Inflammatory macrophage (primary cell): ENCODE results near the gene TPD52L2.

Experiments used
- DNase-seq, 2 donors: peaks; one replicate each; pipeline ENCODE4 v3.0.0-alpha.2; 2020 to 2022

The TPD52L2 gene

DNA sequence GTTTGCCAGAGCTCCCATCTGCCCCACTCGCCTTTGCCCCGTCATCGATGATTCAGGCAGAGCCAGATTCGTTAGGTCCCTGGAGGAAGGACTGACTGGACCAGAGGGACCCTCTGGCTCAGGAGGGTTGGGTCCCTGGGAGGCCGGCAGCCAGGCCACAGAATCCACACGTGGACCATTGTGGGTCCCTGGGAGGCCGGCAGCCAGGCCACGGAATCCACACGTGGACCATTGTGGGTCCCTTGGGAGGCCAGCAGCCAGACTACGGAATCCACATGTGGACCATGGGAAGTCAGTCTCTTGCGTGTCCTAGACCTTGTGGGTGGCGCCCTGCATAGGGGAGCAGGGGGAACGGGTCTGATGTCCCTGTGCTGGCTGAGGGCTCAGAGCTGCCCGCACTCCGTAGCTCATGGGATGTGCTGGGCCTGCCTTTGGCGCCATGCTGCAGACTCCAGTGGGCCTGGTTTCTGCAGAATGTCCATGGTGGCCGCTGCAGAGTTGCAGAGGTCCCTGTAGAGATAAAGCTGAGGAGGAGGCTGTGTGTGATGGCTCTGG lies 67.6 kb downstream of the TPD52L2 start:
- DNase-seq: no peak

DNA sequence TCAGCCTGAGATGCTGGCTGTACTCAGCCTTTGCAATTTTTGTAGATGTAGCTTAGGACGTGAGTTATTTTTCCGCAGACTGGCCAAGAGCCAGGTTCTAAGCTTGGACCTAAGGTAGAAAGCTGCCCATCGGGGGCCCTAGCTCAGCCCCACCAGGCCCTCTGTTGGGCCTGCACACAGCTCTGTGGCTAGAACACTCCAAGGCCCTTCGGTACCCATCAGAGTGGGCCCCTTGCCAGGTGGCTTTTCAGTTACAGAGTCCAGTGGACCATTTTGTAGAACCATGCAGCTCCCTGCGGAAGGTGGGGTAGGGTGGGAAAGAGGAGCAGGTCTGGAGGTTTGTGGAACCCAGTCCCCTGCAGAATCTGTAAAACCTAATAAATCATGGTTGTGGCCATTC lies 68.6 kb downstream of the TPD52L2 start:
- no peak for DNase-seq

DNA sequence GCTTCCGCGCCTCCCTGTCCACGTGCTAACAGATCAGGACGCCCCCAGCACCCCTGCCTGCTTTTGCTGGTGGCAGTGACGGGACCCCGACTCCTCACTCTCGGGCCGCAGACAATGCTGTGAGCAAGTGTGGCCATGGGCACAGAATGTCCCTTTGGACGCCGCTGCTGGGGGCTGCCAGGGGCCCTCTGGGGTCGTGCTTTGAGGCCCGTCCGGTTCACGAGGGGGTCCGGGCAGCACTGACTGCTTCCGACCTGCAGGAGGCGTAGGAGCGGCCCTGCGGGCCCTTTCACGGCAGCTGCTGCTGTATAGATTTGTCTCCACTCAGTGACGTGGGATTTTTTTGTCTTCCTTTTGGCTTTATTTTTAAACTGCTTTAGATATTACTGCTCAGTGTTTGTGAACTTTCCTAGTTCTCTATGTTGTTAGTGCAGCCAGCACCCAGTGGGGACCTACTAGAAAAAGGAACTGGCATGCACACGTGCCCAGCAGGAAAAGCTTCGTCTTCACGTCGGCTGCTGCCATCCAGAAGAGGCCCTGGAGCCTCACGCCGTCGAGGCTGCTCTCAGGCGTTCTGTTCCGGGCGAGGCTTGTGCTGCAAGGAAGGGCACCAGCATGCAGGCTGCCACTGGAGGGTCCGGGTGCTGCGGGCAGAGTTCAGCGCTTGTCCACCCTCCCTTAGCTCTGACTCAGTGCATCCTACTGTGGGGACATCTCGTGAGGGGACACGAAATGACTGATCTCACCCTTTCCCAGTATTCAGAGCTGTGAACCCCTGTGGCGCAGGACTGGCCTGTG lies 69.4 kb downstream of the TPD52L2 start:
- DNase-seq: peak in 1 of 2 donors; percentile 14

DNA sequence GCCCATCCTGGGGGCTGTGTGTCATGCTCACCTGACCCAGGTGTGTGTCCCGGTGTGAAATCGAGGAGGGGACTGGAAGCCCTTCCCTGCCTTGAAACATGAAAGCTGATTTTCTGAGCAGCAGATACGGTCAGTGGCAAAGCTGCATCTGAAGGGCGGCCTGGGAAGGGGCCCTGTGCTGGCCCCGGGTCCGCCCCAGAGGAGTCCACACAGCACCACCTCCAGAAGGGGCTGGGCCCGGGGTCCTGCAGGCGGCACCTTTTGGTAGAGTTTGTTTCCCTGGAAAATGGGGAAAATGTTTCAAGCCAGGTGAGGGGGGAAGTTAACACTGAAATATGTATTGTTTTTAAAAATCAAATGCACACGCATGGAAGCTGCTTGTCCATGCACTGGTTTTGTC lies 70.4 kb downstream of the TPD52L2 start:
- no peak for DNase-seq

DNA sequence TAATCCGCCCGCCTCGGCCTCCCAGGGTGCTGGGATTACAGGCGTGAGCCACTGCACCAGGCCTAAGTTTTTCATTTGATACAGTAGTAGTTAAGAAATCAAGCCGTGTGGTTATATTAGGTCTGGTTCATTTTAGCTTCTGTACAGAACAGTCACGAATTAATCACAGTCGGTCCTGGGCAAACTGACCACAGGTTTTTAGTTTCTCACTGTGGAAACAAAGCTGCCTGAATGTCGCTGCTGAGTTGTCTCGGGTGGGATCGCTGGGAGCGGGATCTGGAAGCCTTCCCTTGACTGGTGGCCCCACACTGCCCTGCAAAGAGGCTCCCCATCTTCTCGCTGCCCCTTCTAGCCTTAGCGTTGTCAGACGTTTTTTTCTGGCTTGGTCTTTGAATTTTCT lies 72.5 kb downstream of the TPD52L2 start:
- no peak for DNase-seq

DNA sequence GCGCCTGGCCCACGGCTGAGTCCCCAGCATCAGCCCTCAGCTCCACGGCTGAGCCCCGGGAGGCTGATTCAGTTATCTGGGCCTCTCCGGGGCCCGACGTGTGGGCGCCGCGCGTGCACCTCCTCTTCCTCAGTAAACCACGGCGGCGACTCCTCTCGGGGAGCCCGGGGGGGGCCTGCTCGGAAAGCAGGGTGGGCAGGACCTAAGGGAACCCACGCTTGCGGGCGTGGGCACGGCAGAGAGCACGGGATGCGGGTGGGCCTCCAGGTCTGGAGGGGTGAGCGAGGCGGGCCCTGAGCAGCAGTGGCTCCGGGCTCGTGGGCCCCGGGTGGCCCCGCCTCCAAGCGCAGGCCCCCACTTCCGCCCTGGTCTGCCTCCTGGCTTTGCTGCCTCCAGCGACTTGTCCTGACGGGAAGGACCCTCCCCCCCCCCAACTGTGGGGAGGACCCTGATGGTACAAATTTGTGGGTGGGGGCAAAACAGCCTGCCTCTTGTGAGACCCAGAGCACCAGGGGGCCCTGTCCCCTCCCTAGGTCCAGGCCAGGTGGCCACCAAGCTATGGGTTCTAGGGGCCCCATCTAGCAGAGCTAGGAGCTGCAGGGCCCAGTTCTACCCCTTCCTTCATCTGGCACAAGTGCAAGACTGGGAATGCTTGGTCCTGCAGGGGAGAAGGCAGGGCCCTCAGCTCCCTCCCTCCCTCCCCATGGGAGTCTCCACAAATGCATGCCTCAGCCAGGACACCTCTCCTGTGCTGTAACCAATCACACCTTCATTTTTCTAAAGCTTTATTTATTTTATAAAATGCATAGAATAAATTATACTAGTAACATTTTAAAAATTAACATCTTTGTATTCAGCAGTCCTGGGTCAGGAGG lies 74.2 kb downstream of the TPD52L2 start:
- DNase-seq: peak in 1 of 2 donors; percentile 15

DNA sequence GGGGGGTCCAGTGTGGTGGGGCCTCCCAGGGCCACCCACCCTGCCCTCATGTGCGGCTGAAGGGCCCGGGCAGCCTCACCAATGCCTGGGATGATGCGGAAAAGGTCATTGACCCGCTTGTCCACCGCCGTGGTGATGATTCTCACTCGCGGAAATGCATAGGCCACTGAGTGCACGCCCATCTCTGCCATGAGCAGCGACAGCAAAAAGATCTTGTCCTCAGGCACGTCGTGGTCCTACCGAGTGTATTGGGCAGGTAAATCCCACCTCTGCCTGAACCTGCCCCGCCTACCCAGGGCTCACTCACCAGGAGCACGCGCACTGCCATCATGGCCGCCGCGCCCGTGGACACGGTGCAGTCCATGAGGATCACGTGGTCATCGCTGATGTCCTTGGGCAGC lies 75.0 kb downstream of the TPD52L2 start:
- no peak for DNase-seq

DNA sequence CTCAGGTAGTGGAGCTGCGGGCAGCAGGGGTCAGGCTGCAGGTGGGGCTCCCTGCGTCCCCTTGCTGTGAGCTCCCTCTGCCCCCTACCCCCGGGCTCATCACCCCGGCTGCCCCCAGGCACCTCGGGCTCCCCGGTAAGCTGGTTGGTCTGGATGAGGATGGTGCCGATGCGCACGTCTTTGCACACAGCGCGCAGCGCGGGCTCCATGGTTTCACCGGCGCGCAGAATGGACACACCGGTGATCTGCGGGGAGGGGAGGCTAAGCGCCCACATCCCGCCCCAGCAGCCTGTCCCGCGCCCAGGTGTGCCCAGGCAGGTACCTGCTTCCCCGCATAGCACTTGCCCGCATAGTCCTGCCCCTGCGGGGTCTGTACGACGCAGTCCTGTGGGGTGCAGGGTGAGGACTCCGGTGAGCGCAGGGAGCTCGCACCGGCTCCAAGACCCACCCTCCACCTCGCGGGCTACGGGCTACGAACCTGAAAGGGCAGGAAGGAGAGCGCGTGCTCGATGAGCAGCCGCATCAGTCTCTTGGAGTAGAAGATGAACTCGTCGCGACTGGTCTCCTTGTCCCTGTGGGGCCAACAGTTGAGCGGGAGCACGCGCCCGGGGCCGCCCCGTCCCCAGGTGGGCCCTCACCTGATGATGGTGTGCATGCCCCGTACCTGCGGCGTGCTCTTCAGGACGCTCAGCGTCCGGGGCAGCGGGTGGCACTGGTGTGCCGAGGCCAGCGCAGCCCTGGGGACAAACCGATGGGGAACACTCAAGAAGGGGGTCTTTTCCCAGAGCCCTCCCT lies 75.6 kb downstream of the TPD52L2 start:
- DNase-seq: no peak
